AG04450 (cell line): ENCODE data around the gene DHRS13. TPM values are rescaled to one million over a fixed set of nuclear protein-coding genes. Genes with fewer than 3 reads are reported as not detected.

Experiments used
- CTCF ChIA-PET: fragments of 300-600, 350-600 bp; formaldehyde crosslinking; extraction: SDS; loops from one replicate; lab custom pipeline; 2022; ENCODE audit warnings: antibody characterized with exemption, inconsistent platforms; lab: Charles Lee
- POLR2A ChIA-PET: fragments of 350-600 bp; formaldehyde crosslinking; extraction: SDS; loops from one replicate; lab custom pipeline; 2021; ENCODE audit warnings: antibody characterized with exemption, inconsistent platforms; lab: Yijun Ruan, JAX
- DNase-seq: peaks from one replicate; pipeline ENCODE4 v3.0.0-alpha.2; 2011; ENCODE audit warnings: low read depth, low spot score
- H3K27ac ChIP-seq: one replicate; pipeline ENCODE4 v1.5.1; 2012; ENCODE audit warnings: low read depth, low read length, control low read depth
- H3K27me3 ChIP-seq: one replicate; pipeline ENCODE4 v1.6.0; 2012; ENCODE audit warnings: low read length; ENCODE audit not compliant: control insufficient read depth, insufficient read depth
- H3K4me3 ChIP-seq: 2 replicates; pipeline ENCODE4 v1.5.1; 2011; ENCODE audit warnings: mild to moderate bottlenecking, low read depth, low read length, control low read depth
- H3K9me3 ChIP-seq: 2 replicates; pipeline ENCODE4 v1.5.1; 2012; ENCODE audit warnings: low read length; ENCODE audit not compliant: control insufficient read depth, insufficient read depth
- polyA plus RNA-seq: library from polyadenylated mRNA; depleted of rRNA; stranded (reverse); fragments of >200 nt; gene quantifications from 2 replicates; pipeline ENCODE4 v1.2.3, GENCODE V29; 2011
- TF ChIP-seq, protein P1 (sequence below): IDR thresholded peaks from 2 replicates; pipeline ENCODE4 v1.5.1; 2011; ENCODE audit warnings: low read depth, low read length, control low read depth, inconsistent platforms

DHRS13 gene
- polyA plus RNA-seq, 1 experiment, result 2.9 TPM

- Histone ChIP-seq H3K27ac (no peak overlapping the region), H3K27me3 (peaks cover 3% of the 10 kb centered on the region), H3K4me3 (no peak overlapping the region), H3K9me3 (no peaks in the 10 kb centered on the region)
- POLR2A ChIA-PET, result no interaction called here
- no peak for DNase-seq
- CTCF ChIA-PET, result interaction anchor here (1.5 to 2.0 kb wide), 3 partner anchors 107 to 144 kb away, joined by 4 to 9 read pairs (median 4); no protein-coding TSS in a partner anchor
- TF ChIP-seq, protein P1, sequence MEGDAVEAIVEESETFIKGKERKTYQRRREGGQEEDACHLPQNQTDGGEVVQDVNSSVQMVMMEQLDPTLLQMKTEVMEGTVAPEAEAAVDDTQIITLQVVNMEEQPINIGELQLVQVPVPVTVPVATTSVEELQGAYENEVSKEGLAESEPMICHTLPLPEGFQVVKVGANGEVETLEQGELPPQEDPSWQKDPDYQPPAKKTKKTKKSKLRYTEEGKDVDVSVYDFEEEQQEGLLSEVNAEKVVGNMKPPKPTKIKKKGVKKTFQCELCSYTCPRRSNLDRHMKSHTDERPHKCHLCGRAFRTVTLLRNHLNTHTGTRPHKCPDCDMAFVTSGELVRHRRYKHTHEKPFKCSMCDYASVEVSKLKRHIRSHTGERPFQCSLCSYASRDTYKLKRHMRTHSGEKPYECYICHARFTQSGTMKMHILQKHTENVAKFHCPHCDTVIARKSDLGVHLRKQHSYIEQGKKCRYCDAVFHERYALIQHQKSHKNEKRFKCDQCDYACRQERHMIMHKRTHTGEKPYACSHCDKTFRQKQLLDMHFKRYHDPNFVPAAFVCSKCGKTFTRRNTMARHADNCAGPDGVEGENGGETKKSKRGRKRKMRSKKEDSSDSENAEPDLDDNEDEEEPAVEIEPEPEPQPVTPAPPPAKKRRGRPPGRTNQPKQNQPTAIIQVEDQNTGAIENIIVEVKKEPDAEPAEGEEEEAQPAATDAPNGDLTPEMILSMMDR, result no peak
Measured at GRCh38 chr17:28871056-28871579, 31.8 kb downstream of the DHRS13 start.

GRCh38 chr17:28867276-28867675 is 35.6 kb downstream of the DHRS13 start:
- DNase-seq, result no peak
- TF ChIP-seq, protein P1, result no peak
- CTCF ChIA-PET, result no interaction called here
- POLR2A ChIA-PET, result no interaction called here
- H3K9me3 ChIP-seq, result no peaks in the 10 kb centered on the region
- H3K27ac ChIP-seq, result no peak overlapping the region
- H3K4me3 ChIP-seq, result no peak overlapping the region
- H3K27me3 ChIP-seq, result peaks cover 3% of the 10 kb centered on the region

DNA sequence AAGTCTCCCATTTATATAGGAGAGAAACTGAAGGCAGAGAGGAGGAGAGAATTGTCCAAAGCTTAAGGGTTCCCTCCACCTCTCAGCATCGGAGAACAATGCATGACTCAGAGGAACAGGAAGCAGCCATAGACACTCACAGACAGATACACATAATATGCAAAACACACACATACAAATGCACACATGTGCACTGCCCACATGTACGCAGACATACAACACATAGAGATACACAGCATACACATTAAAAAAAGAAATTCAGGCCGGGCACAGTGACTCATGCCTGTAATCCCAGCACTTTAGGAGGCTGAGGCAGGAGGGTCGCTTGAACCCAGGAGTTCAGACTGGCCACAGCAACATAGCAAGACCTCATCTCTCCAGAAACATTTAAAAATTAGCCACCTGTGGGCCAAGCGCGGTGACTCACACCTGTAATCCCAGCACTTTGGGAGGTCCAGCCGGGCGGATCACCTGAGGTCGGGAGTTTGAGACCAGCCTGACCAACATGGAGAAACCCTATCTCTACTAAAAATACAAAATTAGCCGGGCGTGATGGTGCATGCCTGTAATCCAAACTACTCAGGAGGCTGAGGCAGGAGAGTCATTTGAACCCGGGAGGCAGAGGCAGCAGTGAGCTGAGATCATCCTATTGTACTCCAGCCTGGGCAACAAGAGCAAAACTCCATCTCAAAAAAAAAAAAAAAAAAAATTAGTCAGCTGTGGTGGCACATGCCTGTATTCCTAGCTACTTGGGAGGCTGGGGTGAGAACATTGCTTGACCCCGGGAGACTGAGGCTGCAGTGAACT is 36.7 kb downstream of the DHRS13 start:
- no peaks in the 10 kb centered on the region for H3K9me3 ChIP-seq
- H3K27me3 ChIP-seq, result peaks cover 3% of the 10 kb centered on the region
- TF ChIP-seq, protein P1, result no peak
- ChIA-PET CTCF (interaction anchor here (0.6 to 2.3 kb wide), 3 partner anchors 37 to 102 kb away, joined by 3 to 9 read pairs (median 3); no protein-coding TSS in a partner anchor), POLR2A (interaction anchor here (0.6 to 0.7 kb wide), 2 partner anchors 31 to 77 kb away, joined by 3 read pairs; partner anchors contain the start of gene FLOT2)
- H3K27ac ChIP-seq, result no peak overlapping the region
- H3K4me3 ChIP-seq, result no peak overlapping the region
- DNase-seq, result no peak

- CTCF ChIA-PET, result interaction anchor here (0.6 to 2.3 kb wide), 2 partner anchors 88 to 101 kb away, joined by 3 to 9 read pairs; no protein-coding TSS in a partner anchor
- no peak overlapping the region for H3K4me3 ChIP-seq
- H3K9me3 ChIP-seq, result no peaks in the 10 kb centered on the region
- POLR2A ChIA-PET, result interaction anchor here (1.7 kb wide), 1 partner anchor 28 kb away, joined by 3 read pairs; no protein-coding TSS in a partner anchor
- H3K27me3 ChIP-seq, result peaks cover 3% of the 10 kb centered on the region
- no peak for DNase-seq
- TF ChIP-seq, protein P1, result no peak
- no peak overlapping the region for H3K27ac ChIP-seq
Measured at GRCh38 chr17:28864991-28865849, 37.7 kb downstream of the DHRS13 start.
